HEK293T (cell line): Measurements from ENCODE around the gene PHACTR2.

Source experiments
- ARNT ChIP-seq: fragments of 450-650 bp; IDR thresholded peaks from 2 replicates; pipeline ENCODE4 v1.6.1; 2017; ENCODE audit warnings: mild to moderate bottlenecking
- CTBP1 ChIP-seq: fragments of 450-650 bp; IDR thresholded peaks from 2 replicates; pipeline ENCODE4 v1.6.1; 2016; ENCODE audit warnings: borderline replicate concordance
- ELF4 ChIP-seq: fragments of 450-650 bp; IDR thresholded peaks from 2 replicates; pipeline ENCODE4 v1.6.1; 2017; ENCODE audit warnings: antibody characterized with exemption
- FOXA1 ChIP-seq: fragments of 450-650 bp; IDR thresholded peaks from 2 replicates; pipeline ENCODE4 v1.6.1; 2016; ENCODE audit warnings: mild to moderate bottlenecking
- FOXM1 ChIP-seq: fragments of 450-650 bp; IDR thresholded peaks from 2 replicates; pipeline ENCODE4 v1.6.1; 2017; ENCODE audit warnings: mild to moderate bottlenecking, borderline replicate concordance
- NFRKB ChIP-seq: fragments of 450-650 bp; IDR thresholded peaks from 2 replicates; pipeline ENCODE4 v1.6.1; 2016; ENCODE audit warnings: mild to moderate bottlenecking, moderate library complexity
- SP1 ChIP-seq: fragments of 450-650 bp; IDR thresholded peaks from 2 replicates; pipeline ENCODE4 v1.6.1; 2017
- SUZ12 ChIP-seq: fragments of 450-650 bp; IDR thresholded peaks from 2 replicates; pipeline ENCODE4 v1.6.1; 2016; ENCODE audit warnings: mild to moderate bottlenecking
- TARDBP ChIP-seq: fragments of 450-650 bp; IDR thresholded peaks from 2 replicates; pipeline ENCODE4 v1.6.1; 2016
- ZNF384 ChIP-seq: fragments of 450-650 bp; IDR thresholded peaks from 2 replicates; pipeline ENCODE4 v1.6.1; 2016

DNA sequence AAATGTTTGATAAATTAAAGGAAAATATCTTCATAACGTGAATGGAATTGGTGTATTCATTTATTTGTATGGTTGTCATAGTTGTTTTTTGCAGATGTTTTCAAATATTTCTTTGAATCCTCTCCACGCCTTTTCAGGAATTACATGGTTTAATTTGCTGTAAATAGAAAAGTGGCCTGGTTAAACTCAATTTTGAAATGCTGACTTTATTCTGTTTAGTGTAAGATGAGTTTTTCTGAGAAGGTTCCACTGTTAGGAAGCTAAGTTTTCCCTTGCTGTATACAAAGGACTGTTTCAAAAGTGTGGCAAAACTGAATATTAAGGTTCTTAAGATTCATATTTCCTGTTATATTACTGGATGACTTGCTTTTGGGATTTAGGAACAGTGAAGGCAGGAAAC lies 186.0 kb downstream of the PHACTR2 start:
- no peak for TF ChIP-seq CTBP1
- no peak for TF ChIP-seq NFRKB
- TF ChIP-seq SUZ12 = no peak
- no peak for TF ChIP-seq TARDBP
- no peak for TF ChIP-seq ZNF384
- TF ChIP-seq SP1 = no peak
- no peak for TF ChIP-seq ARNT
- TF ChIP-seq ELF4 = no peak
- no peak for TF ChIP-seq FOXA1
- no peak for TF ChIP-seq FOXM1
